Measurements from ENCODE around the gene NBPF10.
"Not testable (repeated sequence)": the region's sequence is repeated elsewhere in the genome, so short reads cannot be mapped to it uniquely, and the experiment has no call there.

The NBPF10 gene

DNA sequence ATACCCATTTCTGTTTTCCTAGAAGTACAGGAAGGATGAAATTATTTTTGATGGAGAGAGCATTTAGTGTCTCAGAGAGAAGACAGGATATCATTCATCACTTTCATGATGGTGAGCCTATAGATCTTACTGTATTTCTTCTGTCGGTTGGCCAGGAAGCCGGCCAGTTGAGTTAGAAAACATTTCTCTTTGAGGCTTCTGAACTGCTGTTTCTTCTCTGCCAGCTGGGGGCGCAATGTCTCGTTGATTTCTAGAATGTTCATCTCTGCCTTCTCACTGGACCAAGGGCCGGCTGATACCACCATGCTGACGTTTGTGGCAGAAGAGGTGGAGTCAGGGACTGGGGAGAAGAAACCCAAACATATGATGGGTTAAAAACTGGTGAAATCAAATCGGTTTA, at the start of gene NBPF10:
NBPF10 (minus strand) TSS at position 340 of the 400 bp plus-strand sequence; CDS start at position 305, 35 bp downstream.
- not testable (repeated sequence) for DNase-seq

DNA sequence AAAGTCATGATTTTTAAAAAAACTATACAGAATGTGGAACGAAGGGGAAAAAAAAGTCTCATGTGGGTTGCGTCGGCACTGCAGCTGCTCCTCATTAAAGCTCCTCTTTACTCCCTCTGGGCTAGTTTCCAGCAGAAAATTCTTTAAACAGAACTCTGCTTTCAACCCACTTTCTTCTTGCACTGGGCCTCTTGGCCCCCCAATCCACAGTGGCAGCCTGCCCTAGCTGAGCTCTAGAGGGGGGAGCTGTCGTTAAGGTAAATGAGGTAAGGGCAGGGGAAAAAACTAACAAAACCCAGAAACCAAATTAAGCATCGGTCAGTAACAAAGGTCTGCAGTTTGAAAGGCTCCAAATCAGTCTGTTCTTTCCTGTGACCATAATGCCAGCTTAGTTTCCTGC, 29.9 kb upstream of the NBPF10 start:
- DNase-seq, result not testable (repeated sequence)

GRCh38 chr1:146167740-146168139, 23.1 kb upstream of the NBPF10 start:
- DNase-seq, result not testable (repeated sequence)

DNA sequence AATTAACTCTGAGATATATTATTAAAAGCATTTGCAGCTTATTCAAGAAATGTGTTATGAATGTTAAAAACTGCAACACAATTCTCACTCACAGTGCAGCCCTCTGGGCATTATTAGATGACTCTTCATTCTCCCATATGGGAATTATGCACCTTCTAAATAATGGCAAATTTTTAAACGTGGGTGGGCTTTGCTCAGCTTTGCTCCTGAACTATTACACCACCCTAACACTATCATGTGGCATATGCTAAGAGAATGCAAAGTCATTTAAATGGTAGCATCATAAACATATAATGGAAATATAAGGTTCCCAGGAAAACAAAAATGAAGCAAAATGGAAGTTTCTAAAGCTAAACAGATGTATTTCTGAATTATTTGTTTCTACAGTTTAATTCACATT, 22.7 kb upstream of the NBPF10 start:
- not testable (repeated sequence) for DNase-seq

Measured in activated T-cell treated with anti-CD3 and anti-CD28 coated beads, Interleukin-2, amount 50 U/mL, for 1 hour (primary cell).